Gastroesophageal sphincter (tissue), 3 donors: ENCODE data around the gene H2BW1.
"Not testable (repeated sequence)": the region's sequence is repeated elsewhere in the genome, so short reads cannot be mapped to it uniquely, and the experiment has no call there.

Experiments used
- EP300 ChIP-seq: sonication (generic); formaldehyde crosslinking; IDR thresholded peaks from one replicate; pipeline ENCODE4 v1.6.1; 2017; ENCODE audit warnings: antibody characterized with exemption, mild to moderate bottlenecking
- POLR2A ChIP-seq, 2 donors: fragments of 450-650 bp; IDR thresholded peaks; one replicate each; pipeline ENCODE4 v1.6.1; 2017; ENCODE audit warnings: antibody characterized with exemption in 2 of 2, mild to moderate bottlenecking in 2 of 2, moderate library complexity in 1 of 2
- POLR2AphosphoS5 ChIP-seq: sonication (generic); formaldehyde crosslinking; IDR thresholded peaks from one replicate; pipeline ENCODE4 v1.6.1; 2017; ENCODE audit warnings: antibody characterized with exemption
- TF ChIP-seq, protein P1 (sequence below), 4 experiments: fragments of 200-600 bp in 2 of 4; fragments of 450-650 bp in 2 of 4; sonication (generic) in 1 of 4; IDR thresholded peaks; one replicate each; pipeline ENCODE4 v1.5.1; 2017 to 2019; ENCODE audit warnings: antibody characterized with exemption in 4 of 4, mild to moderate bottlenecking in 2 of 4, moderate library complexity in 2 of 4

DNA sequence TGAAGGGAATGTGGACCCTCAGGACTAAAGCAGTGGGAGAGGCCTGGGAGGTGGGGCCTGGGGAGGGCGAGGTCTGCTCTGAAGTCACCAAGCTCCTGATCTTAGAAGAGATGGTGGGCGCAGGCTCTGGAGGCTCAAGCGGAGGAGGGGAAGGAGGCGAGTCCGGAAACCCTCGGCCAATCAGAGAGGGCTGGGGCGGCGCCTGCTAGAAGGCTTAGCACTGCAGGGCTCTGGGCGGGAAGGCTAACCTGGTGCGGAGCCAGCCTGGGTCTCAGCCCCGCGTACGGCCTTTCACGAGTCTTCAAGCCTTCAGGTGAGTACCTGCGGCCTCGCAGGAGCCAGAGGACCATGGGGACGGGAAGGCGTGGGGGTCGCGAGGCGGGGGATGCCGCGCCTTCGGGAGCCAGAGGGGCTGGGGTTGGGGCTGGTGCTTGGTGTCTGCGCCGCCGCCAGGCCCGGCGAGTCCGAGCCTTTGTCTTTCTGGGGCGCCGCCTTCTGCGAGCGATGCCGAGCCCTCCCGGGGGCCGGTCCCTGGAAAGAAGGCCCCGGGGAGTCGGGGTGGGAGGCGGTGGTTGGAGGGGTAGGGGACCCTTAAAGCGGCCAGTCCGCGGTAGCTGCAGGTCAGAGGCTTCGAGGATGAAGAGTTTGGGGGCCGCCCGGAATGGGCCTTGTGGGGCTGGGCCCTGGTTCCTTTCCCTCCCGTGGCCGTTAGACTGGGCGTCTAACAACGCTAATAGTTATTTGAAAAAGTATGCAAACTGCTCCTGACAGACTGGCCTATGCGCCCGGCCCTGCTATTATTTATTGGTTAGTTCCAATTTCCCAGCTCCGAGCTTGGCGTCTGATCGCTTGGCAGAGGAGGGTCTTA lies 50.9 kb downstream of the H2BW1 start, which contains the start of gene TMSB15B:
- TF ChIP-seq, protein P1, sequence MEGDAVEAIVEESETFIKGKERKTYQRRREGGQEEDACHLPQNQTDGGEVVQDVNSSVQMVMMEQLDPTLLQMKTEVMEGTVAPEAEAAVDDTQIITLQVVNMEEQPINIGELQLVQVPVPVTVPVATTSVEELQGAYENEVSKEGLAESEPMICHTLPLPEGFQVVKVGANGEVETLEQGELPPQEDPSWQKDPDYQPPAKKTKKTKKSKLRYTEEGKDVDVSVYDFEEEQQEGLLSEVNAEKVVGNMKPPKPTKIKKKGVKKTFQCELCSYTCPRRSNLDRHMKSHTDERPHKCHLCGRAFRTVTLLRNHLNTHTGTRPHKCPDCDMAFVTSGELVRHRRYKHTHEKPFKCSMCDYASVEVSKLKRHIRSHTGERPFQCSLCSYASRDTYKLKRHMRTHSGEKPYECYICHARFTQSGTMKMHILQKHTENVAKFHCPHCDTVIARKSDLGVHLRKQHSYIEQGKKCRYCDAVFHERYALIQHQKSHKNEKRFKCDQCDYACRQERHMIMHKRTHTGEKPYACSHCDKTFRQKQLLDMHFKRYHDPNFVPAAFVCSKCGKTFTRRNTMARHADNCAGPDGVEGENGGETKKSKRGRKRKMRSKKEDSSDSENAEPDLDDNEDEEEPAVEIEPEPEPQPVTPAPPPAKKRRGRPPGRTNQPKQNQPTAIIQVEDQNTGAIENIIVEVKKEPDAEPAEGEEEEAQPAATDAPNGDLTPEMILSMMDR (IDR thresholded peaks at IDR 0.05): not testable (repeated sequence)
- TF ChIP-seq POLR2A (IDR thresholded peaks at IDR 0.05); POLR2AphosphoS5; EP300: not testable (repeated sequence)
